Panc1 (cell line): ENCODE results near the gene TAP2. TPM values are rescaled to one million over a fixed set of nuclear protein-coding genes. Genes with fewer than 3 reads are reported as not detected.

Experiments
- ATAC-seq: fragments of 200-7000 bp; cut with Tn5 transposase; 2 replicates; pipeline ENCODE4 v1.9.1; 2020; ENCODE audit warnings: mild to moderate bottlenecking, moderate library complexity
- BruUV-seq: library from RNA; stranded (reverse); fragments of 400-500 nt; replicated peaks from 2 replicates; lab custom pipeline; 2021; lab: Mats Ljungman, UMichigan
- CTCF ChIA-PET: fragments of 300-600 bp; sonication (Branson Sonifier 250); formaldehyde crosslinking; loops from one replicate; lab custom pipeline; 2022; ENCODE audit warnings: antibody characterized with exemption; lab: Charles Lee
- POLR2A ChIA-PET: fragments of 300-600 bp; sonication (Branson Sonifier 250); formaldehyde crosslinking; loops from one replicate; lab custom pipeline; 2022; ENCODE audit warnings: antibody characterized with exemption; lab: Charles Lee
- DNase-seq: peaks from one replicate; pipeline ENCODE4 v3.0.0-alpha.2; 2010; ENCODE audit warnings: low read depth, low spot score
- H3K27ac ChIP-seq: 2 replicates; pipeline ENCODE4 v1.5.1; 2011; ENCODE audit warnings: mild to moderate bottlenecking, low read length, inconsistent platforms
- H3K27me3 ChIP-seq: fragments of 200-500 bp; sonication (Bioruptor generic); 2 replicates; pipeline ENCODE4 v1.6.0; 2014; ENCODE audit warnings: low read length, inconsistent platforms; ENCODE audit not compliant: control insufficient read depth, insufficient read depth
- H3K36me3 ChIP-seq: fragments of 200-500 bp; sonication (Bioruptor generic); 2 replicates; pipeline ENCODE4 v1.5.1; 2014; ENCODE audit warnings: inconsistent platforms, mild to moderate bottlenecking, low read length, moderate library complexity; ENCODE audit not compliant: control insufficient read depth, insufficient read depth
- H3K4me1 ChIP-seq: 2 replicates; pipeline ENCODE4 v1.5.1; 2011; ENCODE audit warnings: inconsistent platforms, mild to moderate bottlenecking, low read length, moderate library complexity; ENCODE audit not compliant: control insufficient read depth, insufficient read depth
- H3K4me3 ChIP-seq, 2 experiments: 2 replicates each; pipeline ENCODE4 v1.5.1; 2011 to 2012; ENCODE audit warnings: low read depth in 2 of 2, low read length in 2 of 2, mild to moderate bottlenecking in 2 of 2, inconsistent platforms in 1 of 2, moderate library complexity in 1 of 2
- H3K9me3 ChIP-seq: fragments of 200-500 bp; sonication (Bioruptor generic); 2 replicates; pipeline ENCODE4 v1.5.1; 2014; ENCODE audit warnings: low read depth, mild to moderate bottlenecking, inconsistent platforms, low read length, moderate library complexity; ENCODE audit not compliant: control insufficient read depth, insufficient read depth
- POLR2AphosphoS5 ChIP-seq: IDR thresholded peaks from 2 replicates; pipeline ENCODE4 v1.6.1; 2012; ENCODE audit warnings: mild to moderate bottlenecking, low read depth, low read length, moderate library complexity
- SIN3A ChIP-seq: IDR thresholded peaks from 2 replicates; pipeline ENCODE4 v1.6.1; 2012; ENCODE audit warnings: low read depth, mild to moderate bottlenecking, low read length, moderate library complexity, borderline replicate concordance; ENCODE audit not compliant: insufficient read depth
- TCF7L2 ChIP-seq: IDR thresholded peaks from 2 replicates; pipeline ENCODE4 v1.6.1; 2011; ENCODE audit warnings: mild to moderate bottlenecking, low read depth, low read length, inconsistent platforms
- in situ Hi-C: cut with HindIII; loops from 2 replicates; pipeline ENCODE4 v1.10.0; 2016; ENCODE audit warnings: low sequenced_read_pairs, low pct_unique_long_range_greater_than_20kb
- intact Hi-C: fragments of 100-400 bp; cut with micrococcal nuclease; formaldehyde crosslinking; loops from one replicate; pipeline ENCODE4 v1.10.0; 2022; ENCODE audit not compliant: unreplicated experiment
- total RNA-seq: library from RNA; stranded (reverse); gene quantifications from one replicate; pipeline ENCODE4 v1.2.1, GENCODE V29; 2021; ENCODE audit not compliant: unreplicated experiment
- TF ChIP-seq, protein P1 (sequence below), 2 experiments: IDR thresholded peaks; 2 replicates each; pipeline ENCODE4 v1.6.1; 2011 to 2012; ENCODE audit warnings: low read depth in 2 of 2, control low read depth in 1 of 2, low read length in 1 of 2, mild to moderate bottlenecking in 1 of 2, moderate library complexity in 1 of 2; ENCODE audit not compliant: insufficient read depth in 1 of 2
- TF ChIP-seq, protein P2 (sequence below): fragments of 450-650 bp; IDR thresholded peaks from 2 replicates; pipeline ENCODE4 v1.5.1; 2017; ENCODE audit warnings: mild to moderate bottlenecking

The TAP2 gene
- total RNA-seq, 1 experiment from 2014 or later, result 93.6 TPM

DNA sequence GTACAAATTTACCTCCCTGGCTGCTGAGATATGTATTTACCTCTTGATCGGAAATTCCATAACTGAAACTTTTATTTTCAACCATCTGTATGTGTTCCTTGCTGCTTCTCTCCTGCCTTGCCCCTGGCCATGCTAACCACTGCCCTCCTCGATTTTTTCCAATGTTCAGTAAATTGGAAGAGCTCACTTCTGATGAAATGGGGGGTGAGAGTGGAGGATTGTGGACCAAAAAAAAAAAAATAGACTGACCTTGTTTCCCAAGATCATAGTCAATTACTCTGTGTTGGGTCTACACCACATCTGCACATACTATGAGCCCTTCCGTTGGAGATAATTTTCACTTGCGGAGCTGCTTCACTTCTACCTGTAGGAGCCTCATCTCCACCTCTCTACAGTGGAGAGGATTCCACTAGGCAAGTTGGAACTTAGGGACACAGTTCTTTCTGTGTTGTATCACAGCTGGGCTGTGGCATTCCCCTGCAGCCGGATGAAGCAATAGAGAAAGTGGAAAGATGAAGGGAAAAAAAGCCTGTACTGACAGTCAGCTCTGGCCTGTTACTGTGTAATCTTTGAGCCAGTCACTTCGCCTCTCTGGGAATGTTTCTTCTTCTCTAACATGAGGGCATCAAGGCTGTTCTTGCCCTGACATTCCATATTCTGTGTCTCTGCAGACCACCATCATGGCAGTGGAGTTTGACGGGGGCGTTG is 17.1 kb upstream of the TAP2 start:
- Histone ChIP-seq H3K27ac (peak overlapping the region; percentile 92; the same call in 1 of the 2 replicates), H3K4me1 (peaks cover 12% of the 10 kb centered on the region), H3K4me3 (no peak overlapping the region), H3K27me3 (no peaks in the 10 kb centered on the region), H3K36me3 (peaks cover 6% of the 10 kb centered on the region; the same call in 1 of the 2 replicates), H3K9me3 (no peaks in the 10 kb centered on the region)
- DNase-seq (no peak), ATAC-seq (no peak)
- intact Hi-C loops, result no loop called here
- no peak for TF ChIP-seq TCF7L2
- TF ChIP-seq SIN3A, result no peak
- TF ChIP-seq POLR2AphosphoS5, result no peak
- in situ Hi-C loops, result no loop called here
- ChIA-PET CTCF (interaction anchor here (0.6 to 3.9 kb wide), 3 partner anchors 13 to 601 kb away, joined by 5 to 47 read pairs (median 11); partner anchors contain the start of gene TAP2), POLR2A (interaction anchor here (0.6 kb wide), 1 partner anchor 85 kb away, joined by 7 read pairs; the partner anchor contains the start of gene HLA-DMB)
- BruUV-seq, result no TSS peak

DNA sequence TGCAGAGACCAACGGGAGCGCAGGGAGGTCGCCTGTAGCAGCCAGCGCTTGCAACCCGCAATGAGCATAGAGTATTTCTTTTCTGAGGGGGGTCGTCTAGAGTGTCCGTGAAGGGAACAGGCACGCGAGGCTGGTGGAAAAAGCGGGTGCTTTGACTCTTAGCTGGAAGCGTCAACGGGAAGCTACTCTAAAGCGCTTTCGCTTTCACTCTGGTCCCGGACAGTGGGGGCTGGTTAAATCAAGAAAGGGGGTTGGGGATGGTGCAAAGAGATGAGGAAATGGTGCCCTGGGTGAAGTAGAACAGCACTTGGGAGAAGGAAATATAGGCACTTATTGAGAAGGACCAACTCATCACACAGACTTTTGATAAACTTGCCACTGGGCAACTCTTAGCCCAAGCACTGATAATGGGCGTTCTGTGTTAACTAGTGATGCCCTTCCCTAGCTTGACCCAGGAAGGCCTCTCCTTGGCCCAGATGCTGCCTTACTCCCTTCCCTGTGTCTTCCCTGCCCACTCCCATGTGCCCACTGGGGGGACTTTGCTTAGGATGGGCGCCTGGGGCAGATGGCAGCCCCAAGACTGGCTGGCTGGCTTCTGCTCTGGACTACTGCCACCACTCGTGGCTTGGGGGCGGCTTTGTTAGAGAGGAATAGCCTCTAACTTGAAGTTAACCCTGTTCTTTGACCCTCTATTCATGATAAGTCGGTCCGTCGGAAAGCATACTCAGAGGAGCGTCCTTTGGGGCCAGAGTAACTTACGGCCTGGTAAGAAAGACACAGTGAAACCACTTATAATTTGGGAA is 16.0 kb upstream of the TAP2 start:
- Histone ChIP-seq H3K9me3 (no peaks in the 10 kb centered on the region), H3K27me3 (no peaks in the 10 kb centered on the region), H3K4me3 (peak overlapping the region; percentile 77 to 79), H3K27ac (peak overlapping the region; percentile 92), H3K36me3 (peaks cover 4% of the 10 kb centered on the region; the same call in 1 of the 2 replicates), H3K4me1 (peaks cover 9% of the 10 kb centered on the region)
- in situ Hi-C loops, result no loop called here
- BruUV-seq, result no TSS peak
- DNase-seq (no peak), ATAC-seq (peak; percentile 37)
- intact Hi-C loops, result no loop called here
- TF ChIP-seq, protein P1, sequence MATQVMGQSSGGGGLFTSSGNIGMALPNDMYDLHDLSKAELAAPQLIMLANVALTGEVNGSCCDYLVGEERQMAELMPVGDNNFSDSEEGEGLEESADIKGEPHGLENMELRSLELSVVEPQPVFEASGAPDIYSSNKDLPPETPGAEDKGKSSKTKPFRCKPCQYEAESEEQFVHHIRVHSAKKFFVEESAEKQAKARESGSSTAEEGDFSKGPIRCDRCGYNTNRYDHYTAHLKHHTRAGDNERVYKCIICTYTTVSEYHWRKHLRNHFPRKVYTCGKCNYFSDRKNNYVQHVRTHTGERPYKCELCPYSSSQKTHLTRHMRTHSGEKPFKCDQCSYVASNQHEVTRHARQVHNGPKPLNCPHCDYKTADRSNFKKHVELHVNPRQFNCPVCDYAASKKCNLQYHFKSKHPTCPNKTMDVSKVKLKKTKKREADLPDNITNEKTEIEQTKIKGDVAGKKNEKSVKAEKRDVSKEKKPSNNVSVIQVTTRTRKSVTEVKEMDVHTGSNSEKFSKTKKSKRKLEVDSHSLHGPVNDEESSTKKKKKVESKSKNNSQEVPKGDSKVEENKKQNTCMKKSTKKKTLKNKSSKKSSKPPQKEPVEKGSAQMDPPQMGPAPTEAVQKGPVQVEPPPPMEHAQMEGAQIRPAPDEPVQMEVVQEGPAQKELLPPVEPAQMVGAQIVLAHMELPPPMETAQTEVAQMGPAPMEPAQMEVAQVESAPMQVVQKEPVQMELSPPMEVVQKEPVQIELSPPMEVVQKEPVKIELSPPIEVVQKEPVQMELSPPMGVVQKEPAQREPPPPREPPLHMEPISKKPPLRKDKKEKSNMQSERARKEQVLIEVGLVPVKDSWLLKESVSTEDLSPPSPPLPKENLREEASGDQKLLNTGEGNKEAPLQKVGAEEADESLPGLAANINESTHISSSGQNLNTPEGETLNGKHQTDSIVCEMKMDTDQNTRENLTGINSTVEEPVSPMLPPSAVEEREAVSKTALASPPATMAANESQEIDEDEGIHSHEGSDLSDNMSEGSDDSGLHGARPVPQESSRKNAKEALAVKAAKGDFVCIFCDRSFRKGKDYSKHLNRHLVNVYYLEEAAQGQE (IDR thresholded peaks at IDR 0.05; ENCODE audit: insufficient read depth in 1 of 2, low read depth in 2 of 2, low read length in 1 of 2), result no peak
- TF ChIP-seq TCF7L2 (no peak), SIN3A (no peak), POLR2AphosphoS5 (no peak)
- TF ChIP-seq, protein P2, sequence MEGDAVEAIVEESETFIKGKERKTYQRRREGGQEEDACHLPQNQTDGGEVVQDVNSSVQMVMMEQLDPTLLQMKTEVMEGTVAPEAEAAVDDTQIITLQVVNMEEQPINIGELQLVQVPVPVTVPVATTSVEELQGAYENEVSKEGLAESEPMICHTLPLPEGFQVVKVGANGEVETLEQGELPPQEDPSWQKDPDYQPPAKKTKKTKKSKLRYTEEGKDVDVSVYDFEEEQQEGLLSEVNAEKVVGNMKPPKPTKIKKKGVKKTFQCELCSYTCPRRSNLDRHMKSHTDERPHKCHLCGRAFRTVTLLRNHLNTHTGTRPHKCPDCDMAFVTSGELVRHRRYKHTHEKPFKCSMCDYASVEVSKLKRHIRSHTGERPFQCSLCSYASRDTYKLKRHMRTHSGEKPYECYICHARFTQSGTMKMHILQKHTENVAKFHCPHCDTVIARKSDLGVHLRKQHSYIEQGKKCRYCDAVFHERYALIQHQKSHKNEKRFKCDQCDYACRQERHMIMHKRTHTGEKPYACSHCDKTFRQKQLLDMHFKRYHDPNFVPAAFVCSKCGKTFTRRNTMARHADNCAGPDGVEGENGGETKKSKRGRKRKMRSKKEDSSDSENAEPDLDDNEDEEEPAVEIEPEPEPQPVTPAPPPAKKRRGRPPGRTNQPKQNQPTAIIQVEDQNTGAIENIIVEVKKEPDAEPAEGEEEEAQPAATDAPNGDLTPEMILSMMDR, result no peak
- CTCF ChIA-PET, result interaction anchor here (0.6 to 3.9 kb wide), 3 partner anchors 14 to 63 kb away, joined by 4 to 47 read pairs (median 5); partner anchors contain the start of gene TAP2
- POLR2A ChIA-PET, result interaction anchor here (0.6 kb wide), 1 partner anchor 27 kb away, joined by 8 read pairs; no protein-coding TSS in a partner anchor
